Neural progenitor cell (in vitro differentiated cells): ENCODE data around the gene AFF1.

Experiments
- EZH2 ChIP-seq: fragments of 200-600 bp; sonication (generic); IDR thresholded peaks from 2 replicates; pipeline ENCODE4 v1.6.1; 2017; ENCODE audit warnings: antibody characterized with exemption, mild to moderate bottlenecking, moderate library complexity
- TF ChIP-seq, protein P1 (sequence below): fragments of 200-600 bp; sonication (generic); IDR thresholded peaks from 2 replicates; pipeline ENCODE4 v1.5.1; 2017; ENCODE audit warnings: antibody characterized with exemption, mild to moderate bottlenecking

DNA sequence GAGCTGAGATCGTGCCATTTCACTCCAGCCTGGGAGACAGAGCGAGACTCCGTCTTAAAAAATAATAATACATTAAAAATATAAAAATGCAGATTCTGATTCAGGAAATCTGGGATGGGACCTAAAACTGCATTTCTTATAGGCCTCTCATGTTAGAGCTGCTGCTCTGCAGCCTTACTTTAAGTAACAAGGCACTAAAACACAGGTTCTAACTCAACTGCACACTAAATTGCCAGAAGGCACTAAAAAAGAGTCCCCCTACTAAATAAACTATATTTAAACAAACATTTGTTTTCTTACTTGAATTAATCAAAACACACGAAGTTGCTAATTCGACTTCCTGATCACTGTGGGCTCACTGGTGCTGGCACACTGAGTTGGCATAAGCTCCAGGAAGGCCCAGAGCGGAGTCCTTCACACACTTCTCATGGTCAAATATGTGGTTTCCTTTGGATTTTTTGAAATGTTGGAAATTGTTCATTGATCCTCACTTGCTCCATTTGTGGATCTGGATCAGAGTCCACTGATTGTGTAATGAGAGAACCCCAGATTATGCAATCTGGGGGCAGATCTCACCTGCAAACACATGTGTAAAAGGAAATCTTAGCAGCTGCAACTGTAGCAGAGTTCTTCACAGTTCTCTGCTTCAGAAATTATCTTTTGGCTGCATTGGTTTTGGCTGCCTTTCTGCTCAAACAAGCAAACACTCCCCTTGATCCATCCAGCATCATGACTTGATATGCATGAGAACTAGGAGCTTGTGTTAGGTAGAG lies 59.3 kb downstream of the AFF1 start:
- TF ChIP-seq, protein P1, sequence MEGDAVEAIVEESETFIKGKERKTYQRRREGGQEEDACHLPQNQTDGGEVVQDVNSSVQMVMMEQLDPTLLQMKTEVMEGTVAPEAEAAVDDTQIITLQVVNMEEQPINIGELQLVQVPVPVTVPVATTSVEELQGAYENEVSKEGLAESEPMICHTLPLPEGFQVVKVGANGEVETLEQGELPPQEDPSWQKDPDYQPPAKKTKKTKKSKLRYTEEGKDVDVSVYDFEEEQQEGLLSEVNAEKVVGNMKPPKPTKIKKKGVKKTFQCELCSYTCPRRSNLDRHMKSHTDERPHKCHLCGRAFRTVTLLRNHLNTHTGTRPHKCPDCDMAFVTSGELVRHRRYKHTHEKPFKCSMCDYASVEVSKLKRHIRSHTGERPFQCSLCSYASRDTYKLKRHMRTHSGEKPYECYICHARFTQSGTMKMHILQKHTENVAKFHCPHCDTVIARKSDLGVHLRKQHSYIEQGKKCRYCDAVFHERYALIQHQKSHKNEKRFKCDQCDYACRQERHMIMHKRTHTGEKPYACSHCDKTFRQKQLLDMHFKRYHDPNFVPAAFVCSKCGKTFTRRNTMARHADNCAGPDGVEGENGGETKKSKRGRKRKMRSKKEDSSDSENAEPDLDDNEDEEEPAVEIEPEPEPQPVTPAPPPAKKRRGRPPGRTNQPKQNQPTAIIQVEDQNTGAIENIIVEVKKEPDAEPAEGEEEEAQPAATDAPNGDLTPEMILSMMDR, result no peak
- TF ChIP-seq EZH2, result no peak
